ENCODE measurements around the gene GJD4.
A peak's percentile ranks its signal among the peaks of the same experiment; 100 is the strongest.

Gene GJD4

DNA sequence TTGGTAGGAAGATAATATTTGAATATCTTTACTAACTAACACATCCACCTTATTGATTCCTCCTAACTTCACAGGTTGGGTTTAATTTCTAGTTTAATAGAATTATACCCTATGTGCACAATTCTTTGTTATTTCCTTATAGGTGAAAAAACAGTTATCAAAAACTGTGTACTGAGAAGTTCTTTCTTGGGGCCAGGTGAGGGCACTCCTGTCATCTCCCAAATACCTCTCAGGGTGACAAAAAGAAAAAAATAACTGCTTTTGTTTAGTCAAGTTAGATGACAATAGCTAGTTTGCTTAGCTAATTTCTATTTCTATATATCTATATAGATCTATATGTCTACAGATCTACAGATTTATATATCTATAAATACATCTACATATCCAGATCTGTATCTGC, 26.9 kb downstream of the GJD4 start:
- no peak for DNase-seq

- DNase-seq, result no peak
These were observed 28.2 kb downstream of the GJD4 start for GRCh38 chr10:35633006-35633980.

DNA sequence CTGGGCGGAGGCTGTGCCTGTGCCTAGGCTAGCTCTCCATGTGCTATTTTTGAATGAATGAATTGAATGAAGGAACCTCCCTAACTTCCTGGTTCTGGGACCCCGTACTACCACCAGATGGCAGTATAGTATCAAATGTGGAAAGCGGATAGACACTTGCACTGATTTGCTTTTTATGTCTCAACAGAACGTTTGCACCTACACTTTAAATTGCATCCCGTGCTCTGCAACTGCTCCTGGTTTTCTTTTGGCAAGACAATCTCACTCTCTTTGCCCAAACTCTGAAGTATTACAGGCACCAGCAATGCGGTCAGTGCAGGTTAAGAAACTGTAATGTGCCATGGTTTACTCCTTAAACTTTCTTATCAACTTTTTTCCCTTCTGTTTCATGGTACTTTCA, 30.4 kb downstream of the GJD4 start:
- DNase-seq, result peak in 1 of 2 experiments; percentile 17

- DNase-seq, result no peak
These were observed 31.8 kb downstream of the GJD4 start for GRCh38 chr10:35636956-35637355.

DNA sequence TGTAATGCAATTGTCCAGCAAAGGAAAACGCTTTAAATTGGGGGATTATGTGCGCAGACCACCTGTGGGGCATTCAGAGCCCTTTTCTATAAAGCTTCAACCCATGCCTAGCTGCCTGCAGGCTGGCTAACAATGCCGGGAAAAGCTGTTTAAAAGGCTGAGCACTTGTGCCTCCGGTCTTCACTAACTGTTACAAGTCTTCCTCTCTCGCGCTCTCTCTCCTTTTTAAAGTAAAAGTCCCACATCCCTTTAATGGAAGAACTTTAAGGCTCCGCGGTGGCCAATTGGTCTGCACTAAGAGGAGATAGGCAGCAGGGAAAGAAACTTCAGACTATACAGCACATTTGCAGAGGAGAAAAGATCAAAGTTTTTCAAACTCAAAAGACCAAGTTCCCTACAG, 32.3 kb downstream of the GJD4 start:
- no peak for DNase-seq

DNA sequence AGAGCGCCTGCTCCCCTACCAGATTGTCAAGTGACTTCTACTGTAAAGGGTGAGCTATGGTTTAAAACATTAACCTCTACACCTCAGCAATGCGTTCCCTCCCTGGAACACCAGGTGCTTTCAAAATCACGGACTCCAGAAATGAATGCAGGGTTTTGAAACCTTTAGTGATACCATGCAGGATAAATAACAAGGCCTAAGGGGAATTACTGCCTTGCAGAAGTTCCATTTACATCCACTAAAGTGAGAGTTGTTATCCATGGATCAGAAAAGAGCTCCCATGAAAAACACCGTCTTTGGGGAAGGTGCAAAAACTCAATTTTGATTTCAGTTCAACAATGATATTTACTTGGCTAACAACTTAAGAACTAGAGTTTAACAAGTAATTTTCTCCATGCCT, 33.0 kb downstream of the GJD4 start:
- DNase-seq, result no peak

- DNase-seq, result no peak
These were observed 34.0 kb downstream of the GJD4 start for GRCh38 chr10:35639021-35639727.

GRCh38 chr10:35639728-35640401, 34.7 kb downstream of the GJD4 start:
- no peak for DNase-seq

DNA sequence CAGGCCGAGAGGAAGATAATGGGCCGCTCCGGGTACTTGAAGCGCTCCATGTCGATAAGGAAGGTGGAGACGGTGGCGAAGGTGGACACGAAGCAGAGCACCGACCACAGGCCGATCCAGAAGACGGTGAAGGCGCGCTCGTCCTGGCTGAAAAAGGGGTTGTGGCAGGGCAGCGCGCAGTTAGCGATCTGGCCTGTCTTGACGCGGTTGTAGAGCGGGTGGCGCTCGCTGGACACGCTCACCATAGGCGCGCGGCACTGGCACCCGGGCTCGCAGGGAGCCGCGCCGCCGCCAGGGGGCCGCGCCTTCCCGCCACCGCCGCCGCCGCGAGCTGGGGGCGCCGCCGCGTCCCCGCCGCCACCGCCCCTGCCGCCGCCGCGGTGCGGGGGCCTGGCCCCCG, 35.3 kb downstream of the GJD4 start:
- peak in 1 of 2 experiments; percentile 52 for DNase-seq

GRCh38 chr10:35640951-35641675, 36.0 kb downstream of the GJD4 start:
- peak; percentile 31 to 43 for DNase-seq

- DNase-seq, result peak in 1 of 2 experiments; percentile 12
These were observed 36.5 kb downstream of the GJD4 start for GRCh38 chr10:35641676-35642034.

- peak; percentile 70 to 74 for DNase-seq
These were observed 37.1 kb downstream of the GJD4 start, which contains the start of gene FZD8 for GRCh38 chr10:35642035-35642792. Gene FZD8, minus strand, starts transcription at chr10:35642296. Its CDS starts 867 bp downstream, at chr10:35641429.

DNA sequence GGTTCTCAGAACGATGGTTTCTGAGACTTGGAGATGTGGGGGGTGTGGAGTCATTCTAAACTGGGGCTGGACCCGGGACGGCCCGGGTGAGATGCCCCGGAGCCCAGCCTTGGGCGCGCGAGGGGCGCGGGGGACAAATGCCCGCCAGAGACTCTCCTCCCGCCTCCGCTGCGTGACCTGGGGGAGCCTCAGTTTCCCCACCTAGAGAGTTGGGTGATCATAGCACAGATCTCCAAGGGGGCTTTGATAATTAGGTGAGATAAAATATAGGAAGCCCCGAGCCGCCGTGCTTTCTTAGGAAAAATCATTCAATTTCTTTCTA, 37.6 kb downstream of the GJD4 start:
- DNase-seq, result no peak

DNA sequence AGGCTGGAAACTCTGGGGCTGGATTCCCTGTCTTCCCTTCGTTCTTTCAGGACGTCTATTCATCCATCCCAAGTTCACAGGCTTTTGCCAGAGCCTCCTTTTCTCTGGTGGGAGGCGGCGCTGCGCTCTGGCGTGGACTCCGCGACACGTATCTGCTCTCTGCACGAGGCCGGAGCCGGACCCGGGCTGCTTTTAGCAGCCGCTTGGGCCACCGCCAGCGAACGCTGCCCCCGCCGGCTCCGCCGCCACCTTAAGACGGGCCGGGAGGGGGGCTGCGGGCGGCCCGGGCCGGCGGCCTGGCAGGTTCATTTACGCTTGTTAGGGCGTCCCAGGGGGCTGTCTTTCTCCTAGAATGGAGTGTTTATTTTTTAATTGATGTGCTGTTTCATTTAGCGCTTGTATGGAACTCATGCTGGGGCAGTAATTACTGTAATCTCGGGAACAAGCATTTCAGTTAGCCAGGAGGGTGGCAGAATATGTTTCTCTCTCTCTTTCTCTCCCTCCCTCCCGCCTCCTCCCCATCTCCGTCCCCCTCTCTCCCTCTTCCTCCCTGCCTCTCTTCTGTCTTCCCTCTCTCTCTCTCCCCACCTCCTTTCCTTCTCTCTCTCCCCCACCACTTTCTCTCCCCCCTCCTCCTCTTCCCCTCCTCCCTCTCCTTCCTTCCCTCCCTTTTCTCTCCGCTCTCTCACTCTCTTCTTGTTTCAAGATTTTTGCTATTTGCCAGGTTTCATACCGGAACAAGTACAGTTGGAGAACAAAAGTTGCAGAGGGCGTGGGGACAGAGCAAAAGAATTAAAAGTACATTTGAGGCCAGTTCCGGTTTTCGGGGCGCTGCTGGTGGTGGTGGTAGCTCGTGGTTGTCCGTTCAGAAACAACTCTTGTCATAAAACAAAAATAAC, 38.3 kb downstream of the GJD4 start:
- peak in 1 of 2 experiments; percentile 27 for DNase-seq

DNA sequence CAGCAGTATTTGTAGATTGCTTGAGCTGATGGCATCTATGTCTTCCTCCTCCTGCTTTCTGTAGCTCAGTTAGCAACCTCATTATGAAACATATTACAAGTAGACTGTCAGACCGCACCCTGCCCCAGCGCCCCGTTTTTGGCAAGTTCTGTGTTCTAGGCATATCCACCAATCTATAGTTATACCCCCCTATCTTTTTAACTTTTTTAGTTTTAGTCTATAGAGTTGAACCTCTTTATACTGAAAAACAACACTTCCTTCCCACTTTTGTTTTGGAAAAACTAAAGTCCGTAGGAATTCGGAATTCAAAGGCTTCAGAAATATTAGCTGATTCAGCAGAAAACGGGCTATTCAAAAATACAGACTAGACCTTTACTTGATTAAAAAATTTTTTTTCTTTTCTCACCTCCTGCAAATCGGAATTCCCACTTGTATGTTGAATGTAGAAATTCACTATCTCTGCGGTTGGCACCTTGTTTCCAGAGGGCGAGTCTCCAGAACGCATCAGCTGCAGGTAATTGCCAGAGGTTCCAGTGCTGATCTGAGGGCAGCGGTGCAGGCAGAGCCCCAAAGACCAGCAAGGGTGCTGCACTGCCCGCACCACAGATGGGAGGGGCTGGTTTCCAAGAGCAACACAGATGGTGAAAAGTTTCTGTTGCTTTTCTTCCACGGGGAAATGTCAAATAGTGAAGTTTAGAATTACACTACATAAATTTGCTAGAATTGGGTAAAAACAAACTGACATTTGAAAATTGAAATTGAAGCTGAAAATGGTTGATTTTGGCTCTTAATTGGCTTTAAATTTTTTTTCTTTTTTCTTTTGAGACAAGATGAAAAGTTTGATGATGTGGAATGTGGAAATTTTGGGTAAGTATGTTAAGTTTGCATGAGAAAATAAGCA, 39.2 kb downstream of the GJD4 start:
- DNase-seq, result no peak

DNA sequence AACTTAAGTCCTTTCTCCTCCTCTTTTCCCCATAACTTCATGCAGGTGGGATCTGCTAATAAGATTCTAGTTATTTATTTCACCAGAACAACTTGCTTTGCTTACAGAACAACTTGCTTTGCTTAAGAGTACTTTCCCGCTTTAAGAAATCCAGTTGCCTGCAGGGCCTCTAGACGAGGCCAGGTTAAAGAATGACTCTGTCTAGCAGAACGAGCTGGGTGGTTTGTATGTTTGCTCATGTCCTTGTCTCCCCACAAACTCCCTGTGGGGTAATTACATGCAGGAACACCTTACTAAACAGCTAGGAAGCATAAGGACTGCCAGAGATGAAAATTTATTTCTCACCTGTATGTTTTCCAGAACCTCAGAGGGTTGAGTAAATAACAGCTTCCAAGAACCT, 45.8 kb downstream of the GJD4 start:
- DNase-seq, result no peak

- DNase-seq, result no peak
These were observed 47.7 kb downstream of the GJD4 start for GRCh38 chr10:35652824-35653223.

- DNase-seq, result no peak
These were observed 52.5 kb downstream of the GJD4 start for GRCh38 chr10:35657621-35658020.
